Stimulated activated CD8-positive, alpha-beta memory T cell treated with anti-CD3 and anti-CD28 coated beads, Interleukin-4, amount 100 ng/mL, for 48 hours (primary cell): Measurements from ENCODE around the gene LUZP2.
"Not testable (repeated sequence)": the region's sequence is repeated elsewhere in the genome, so short reads cannot be mapped to it uniquely, and the experiment has no call there.

Experiments used
- DNase-seq: peaks from one replicate; pipeline ENCODE4 v3.0.0-alpha.2; 2020

The LUZP2 gene

DNA sequence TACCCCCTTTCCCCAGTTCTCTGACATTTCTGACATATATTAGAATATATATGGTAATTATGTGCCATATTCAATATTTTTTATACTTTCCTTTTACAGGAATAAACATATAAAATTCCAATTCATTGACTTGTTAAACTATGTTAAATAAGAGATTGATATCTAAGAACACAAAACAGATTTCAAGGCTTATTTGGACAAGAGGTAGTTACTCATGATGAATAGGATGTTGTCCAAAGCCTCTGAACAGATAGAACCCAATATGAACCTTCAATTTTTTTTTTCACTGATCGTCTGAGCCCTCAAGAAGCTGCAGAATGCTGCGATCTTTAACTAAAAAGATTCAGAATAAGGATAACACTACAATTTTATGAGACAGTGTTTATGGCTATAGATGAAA is 340.3 kb downstream of the LUZP2 start:
- no peak for DNase-seq

DNA sequence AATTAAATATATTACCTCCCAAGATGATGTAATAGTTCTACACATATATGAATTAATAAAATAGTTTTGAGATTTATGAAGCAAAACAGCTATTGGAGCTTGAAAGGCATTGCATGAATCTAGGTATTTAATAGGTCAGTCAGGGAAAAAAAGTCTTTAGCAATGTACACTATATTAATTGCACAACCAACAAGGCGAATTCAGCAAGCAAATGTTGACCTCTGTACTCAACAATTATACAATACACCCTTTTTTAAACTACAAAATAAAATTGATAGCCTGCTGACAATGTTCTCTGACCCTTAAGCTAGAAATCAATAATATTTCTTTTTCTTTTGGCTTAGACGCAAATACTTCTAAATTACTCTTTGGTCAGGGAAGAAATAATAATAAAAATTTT is 345.5 kb downstream of the LUZP2 start:
- no peak for DNase-seq

DNA sequence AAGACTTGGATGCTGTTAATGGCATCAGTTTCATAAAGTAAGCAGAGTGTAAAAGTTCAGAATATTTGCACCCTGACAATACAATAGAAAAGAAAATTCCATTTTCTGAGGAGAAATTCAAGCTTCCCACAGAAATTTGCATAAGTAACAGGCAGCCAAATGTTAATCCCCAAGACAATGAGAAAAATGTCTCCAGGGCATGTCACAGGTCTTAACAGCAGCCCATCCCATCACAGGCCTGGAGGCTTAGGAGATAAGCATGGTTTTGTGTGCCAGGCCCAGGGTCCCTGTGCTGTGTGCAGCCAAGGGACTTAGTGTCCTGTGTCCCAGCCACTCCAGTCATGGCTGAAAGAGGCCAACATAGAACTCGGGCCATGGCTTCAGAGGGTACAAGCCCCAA is 347.6 kb downstream of the LUZP2 start:
- no peak for DNase-seq

DNA sequence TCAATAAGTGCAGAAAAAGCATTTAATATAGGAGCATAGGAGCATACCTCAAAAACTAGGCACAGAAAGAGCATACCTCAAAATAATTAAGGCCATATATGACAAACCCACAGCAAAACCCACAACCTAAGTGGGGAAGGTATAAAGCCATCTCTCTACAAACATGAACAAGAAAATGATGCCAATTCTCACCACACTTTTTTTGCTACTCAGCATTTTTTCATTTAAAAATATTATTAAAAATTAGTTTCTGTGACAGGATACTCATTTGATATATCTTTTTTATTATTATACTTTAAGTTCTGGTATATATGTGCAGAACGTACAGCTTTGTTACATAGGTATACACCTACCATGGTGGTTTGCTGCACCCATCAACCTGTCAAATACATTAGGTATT is 352.0 kb downstream of the LUZP2 start:
- no peak for DNase-seq

DNA sequence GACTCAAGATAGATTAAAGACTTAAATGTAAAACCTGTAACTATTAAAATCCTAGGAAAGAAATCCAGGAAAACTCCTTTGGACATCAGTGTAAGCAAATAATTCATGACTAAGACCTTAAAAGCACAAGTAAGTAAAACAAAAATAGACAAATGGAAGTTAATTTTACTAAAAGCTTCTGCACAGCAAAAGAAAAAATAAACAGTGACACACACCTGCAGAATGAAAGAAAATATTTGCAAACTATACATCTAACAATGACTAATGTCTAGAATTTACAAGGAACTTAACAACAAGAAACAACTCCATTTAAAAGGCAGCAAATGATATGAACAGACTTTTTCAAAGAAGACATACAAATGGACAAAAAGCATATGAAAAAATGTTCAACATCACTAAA is 359.1 kb downstream of the LUZP2 start:
- no peak for DNase-seq

DNA sequence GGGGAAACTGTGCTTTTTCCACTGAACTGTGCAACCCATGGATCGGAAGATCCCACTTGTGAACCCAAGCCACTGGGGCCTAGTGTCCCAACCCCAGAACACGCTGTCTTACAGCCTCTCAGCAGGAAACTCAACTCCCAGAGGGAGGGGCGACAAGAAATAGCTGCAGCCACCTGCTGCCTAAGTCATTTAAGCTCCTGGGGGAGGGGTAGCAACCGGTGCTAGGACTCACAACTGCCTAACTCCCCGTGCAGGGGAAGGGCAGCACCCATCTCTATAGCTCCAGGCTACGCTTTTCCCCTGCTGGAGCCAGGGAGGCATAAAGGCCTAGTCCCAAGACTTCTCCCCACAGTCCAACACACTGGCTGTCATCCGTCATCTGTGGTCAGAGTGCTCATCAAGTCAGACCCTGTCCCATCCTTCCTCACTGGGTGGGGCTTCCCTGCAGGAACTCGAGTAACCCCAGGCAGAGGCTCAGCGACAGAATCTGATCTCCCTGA is 363.0 kb downstream of the LUZP2 start:
- DNase-seq = no peak

DNA sequence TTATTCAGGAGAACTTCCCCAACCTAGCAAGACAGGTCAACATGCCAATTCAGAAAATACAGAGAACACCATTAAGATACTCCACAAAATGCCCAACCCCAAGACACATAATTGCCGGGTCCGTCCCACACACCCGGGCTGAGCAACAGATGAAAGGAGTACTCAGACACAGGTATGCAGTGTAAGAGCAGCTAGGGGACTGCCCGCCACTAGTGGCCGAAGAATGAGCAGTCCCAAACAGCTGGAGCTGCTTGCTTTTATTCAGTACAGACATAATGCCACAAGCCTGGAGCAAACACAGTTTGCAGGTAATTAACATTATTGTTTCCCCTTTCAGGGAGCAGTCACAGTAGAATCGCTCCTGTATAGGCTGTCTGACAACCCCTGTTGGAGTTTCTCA is 364.6 kb downstream of the LUZP2 start:
- DNase-seq = no peak

DNA sequence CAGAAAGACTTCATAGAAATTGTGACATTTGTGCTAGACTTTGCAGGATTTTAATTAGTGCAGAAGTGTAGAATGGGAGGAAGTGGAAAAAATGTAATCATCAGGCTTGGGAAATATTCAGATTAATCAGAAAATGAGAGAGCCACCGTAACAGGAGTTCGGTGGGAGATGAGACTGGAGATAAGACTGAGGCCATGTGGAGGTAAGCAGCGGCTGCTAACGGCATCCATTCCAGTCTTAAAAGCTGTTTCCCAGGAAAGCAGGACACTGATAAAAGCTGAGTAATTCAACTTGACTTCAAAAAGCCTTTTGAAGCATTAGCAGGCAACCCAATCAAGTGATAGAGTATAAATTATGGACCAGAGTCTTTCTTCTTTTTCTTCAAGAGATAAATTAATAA is 369.9 kb downstream of the LUZP2 start:
- DNase-seq = no peak

DNA sequence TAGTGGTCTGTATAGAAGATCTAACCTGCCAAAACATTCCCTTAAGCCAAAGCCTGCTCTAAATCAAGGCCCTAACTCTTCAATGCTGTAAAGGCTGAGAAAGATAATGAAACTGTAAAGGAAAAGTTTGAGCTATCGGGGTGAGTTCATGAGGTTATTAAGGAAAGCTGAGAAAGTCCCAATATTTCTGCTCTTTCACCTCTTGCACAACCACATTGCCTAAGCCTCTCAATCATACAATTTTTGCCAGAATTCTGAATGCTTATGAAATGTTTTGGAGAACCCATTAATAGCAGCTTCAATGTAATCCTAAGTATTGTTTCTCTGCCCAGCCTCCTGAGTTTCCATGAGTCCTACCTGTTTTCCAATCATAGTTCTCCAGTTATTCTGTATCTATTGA is 373.2 kb downstream of the LUZP2 start:
- no peak for DNase-seq

DNA sequence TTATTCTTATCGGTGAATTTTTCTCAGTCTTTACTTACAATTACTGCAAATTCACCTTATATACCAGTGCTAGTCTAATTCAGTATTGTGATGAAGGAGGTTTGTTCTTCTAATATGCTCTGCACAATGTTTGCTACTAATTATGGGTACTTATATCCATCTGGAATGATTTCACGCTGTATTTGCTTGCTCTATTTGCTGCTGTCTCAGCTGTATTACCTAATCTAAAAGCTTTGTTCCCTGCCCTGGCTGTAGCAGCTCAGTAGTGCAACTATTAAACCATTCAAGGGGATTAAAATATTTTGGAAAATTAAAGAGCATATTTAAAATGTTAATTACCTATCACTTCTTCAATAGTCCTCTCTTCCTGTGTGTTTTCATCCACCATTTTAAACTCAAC is 375.3 kb downstream of the LUZP2 start:
- DNase-seq = no peak

DNA sequence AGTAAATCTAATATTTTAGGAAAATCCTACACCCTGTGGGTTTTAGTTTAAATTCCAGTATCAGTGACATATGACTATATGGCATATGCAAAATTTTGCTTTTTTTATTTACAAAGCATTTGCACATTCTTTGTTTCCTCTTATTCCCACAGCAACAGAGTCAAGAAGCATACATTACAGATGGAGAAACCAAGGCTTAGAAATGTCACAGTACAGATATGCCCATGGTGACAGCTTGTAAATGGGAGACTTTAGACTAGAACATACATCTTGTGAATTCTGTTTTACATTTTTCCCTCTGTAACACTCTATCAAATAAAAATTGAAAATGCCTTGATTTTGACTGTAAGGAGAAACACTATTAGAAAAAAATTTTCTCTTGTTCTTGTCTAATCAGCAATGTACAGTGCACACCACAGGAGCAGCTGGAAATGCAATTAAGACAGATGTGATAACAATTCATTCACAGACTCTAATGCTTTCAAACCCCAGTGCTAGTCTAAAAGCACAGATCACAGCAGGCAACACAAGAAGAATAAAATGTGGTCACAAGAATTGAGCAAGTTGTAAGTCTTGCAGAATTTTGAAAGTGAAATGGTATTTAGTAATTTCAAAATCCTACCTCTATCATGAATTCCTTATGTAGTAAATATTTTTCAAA is 375.9 kb downstream of the LUZP2 start:
- DNase-seq = no peak

DNA sequence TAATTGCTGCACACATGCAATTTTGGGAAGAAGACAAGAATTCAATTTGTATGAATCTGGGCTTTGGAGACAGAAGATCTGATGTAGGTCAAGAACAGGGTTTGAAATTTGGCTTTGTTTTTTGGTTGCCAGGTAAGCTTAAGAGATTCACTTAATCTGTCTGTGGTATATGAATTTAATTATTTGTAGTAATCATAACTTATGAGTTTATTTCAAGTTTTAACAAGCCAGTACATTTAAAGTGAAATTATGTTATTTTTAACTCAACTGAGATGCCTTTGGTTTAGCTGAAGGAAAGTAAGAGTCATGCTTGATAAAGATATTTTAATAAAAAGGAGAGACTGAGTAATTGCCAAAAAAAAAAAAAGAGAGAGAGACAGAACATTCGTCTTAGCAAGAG is 384.1 kb downstream of the LUZP2 start:
- no peak for DNase-seq

DNA sequence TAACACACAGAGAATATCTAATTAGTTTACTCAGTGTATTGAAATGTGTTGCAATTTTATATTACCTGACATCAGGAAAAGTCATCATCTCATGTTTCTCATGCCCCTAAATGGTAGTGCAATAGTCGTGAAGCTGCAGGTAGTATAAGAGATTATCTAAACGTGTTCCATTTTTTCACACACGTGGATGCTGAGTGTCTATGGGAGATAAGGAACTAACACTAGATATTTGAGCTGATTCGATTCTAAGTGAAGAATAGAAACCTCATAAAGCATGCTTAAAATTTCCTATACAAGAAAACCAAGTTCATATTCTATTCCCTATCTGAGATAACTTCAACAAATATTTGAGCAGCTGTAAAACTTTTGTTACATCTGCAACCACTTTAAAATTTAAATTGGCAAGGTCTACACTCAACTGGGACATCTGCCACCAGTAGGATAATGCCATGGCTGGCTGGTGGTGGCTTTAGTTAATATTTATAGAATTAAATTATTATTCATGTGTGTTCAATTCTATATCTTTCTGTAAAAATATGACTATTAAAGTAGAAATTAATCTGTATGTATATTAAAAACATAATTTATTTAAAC is 388.8 kb downstream of the LUZP2 start:
- DNase-seq = no peak

DNA sequence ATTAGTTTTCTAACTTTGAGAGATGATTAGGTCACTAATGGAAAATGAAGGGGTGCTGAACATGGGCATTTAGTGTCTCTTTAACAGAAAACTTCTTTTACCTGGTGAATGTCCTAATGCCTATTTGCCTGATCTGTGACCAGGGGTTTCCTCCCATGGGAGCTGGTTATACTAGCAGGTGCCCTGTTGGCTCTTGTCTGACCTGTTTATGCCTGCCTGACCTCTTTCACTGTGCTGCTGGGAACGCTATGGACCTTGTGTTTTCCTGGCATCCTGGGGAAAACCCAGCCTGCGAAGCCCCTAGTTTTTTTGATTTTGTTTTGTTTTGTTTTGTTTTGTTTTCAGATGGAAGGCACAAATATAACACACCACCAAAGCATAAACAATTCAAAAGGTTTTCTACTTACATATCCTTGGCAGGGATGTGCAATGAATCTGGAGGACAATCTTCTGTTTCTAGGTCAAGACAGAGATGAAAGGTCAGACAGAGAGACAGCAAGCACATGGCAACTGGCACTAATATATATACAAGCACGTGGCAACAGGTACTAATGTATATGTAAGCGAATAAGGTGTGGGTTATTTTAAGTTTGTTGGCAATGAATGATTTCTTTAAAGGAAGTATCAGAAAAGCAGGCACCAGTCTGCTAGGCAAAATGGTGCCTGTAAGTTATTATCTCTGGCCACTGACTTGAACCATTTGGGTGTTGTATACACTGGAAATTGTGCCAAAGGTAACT is 390.2 kb downstream of the LUZP2 start:
- no peak for DNase-seq

DNA sequence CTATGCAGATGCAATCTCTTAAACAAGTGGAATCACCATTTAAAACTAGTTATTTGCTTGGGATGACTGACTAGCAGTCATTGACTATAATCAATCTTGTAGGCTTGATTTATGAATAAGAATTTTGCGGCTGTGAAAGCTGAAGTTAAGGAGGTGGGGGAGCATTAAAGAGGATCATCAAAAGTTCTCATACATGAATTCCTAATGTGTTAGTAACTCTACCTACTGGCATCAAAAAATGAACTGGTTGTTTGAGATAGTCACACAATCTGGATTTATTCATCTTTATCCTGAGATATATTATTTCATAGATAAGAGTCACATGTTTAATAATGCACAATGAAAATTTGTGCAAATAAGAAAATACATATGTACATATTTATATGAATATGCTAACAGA is 393.6 kb downstream of the LUZP2 start:
- no peak for DNase-seq

DNA sequence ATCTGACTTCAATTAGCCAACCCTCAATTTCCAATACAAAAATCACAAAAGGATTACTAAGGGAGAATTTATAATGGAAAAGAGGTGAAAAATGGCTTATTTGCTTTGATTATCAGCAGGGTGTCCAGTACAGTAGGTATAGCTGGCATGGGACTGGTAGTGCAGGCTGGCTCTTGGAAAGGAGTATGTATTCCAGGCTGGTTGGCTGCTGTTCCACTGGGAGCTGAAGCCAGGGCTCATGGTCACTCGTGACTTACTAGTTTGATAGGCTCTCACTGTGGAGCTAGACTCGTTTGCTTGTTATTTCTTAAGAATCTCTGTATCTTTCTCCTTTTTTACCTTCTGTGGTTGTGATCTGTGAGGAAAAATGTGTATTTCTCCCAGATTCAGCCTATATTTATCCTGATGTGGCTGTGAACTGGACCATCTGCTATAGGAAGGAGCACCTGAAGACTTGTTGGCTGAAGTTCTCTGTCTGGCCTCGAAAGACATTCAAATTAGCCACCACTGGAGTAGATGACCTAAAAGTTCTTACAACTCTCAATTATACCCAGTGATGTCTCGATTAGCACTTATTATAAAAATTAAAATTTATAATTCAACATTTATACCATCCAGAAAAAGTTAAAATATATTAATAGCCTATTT is 395.1 kb downstream of the LUZP2 start:
- DNase-seq = not testable (repeated sequence)

DNA sequence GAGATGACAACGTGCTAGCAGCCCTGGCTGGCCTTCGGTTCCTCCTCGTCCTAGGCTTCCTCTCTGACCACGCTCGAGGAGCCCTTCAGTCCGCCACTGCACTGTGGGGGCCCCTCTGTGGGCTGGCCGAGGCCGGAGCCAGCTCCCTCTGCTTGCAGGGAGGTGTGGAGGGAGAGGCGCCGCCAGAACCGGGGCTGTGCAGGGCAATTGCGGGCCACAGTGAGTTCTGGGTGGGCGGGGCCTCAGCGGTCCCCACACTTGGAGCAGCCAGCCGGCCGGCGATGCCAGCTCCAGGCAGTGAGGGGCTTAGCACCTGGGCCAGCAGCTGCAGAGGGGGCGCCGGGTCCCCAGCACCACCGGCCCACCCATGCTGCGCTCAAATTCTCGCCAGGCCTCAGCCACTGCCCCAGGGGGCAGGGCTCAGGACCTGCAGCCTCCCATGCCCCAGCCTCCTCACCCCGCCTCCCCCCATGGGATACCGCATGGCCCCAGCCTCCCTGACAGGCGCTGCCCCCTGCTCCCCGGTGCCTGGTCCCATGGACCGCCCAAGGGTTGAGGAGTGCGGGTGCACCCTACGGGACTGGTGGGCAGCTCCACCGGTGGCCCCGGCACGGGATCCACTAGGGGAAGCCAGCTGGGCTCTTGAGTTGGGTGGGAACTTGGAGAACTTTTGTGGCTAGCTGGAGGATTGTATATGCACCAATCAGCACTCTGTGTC is 399.4 kb downstream of the LUZP2 start:
- no peak for DNase-seq

DNA sequence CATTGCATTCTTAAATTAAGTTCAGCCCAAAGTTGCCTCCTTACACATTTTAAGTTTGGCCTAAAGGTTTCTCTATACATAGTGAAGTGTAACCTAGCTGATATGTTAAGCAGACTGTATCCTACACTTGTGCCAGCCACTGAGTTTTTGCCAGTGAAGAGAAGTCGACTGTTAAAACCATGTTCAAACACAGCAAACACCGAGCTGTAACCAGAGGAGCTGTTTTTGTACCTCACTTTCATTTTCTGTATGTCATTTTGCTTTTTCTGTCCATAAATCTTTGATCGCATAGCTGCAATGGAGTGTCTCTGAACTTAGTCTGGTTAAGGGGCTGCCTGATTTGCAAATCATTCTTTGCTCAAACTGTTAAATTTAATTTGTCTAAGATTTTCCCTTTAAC is 403.7 kb downstream of the LUZP2 start:
- no peak for DNase-seq

DNA sequence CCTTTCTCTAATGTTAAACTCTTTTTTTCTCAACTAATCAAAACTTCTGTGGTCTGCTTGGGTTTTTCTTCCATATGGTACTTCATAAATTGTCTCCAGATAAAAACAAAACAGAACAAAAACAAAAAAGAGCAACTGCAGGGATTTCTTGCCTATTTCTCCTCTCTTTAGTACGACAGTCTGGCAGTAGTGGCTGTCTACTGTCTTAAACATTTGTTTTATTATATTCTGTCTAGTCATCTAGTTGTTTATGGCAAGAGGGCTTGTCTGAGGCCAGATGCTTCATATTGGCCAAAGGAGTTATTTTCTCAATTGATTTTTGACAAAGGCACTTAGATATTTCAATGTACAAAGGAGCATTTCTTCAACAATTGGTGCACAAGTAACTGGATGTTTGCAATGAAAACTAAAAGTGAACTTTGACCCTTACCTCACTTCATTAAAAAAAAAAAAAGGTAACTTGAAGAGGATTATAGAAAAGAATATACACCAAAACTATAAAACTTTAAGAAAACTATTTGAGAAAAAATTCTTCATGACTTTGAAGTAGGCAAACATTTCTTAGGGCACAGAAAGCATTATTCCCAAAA is 404.2 kb downstream of the LUZP2 start:
- DNase-seq = no peak

DNA sequence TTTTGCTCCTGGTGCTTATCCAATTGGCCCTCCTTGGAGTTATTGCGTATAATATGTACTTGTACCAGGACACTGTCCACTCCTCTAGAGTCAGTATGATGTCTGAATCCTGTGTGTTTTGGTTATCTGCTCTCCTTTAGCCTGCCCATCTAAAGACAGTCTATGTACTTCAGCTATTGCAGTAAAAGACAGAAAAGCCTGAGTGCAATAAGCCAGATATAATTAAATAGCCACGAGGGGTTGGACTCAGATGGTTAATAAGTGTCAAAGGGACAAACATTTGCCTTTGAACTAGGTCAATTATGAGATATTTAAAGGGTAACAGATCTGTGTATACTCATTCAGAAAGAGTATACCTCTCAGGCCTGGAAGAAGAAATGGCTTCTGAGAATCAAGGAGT is 406.7 kb downstream of the LUZP2 start:
- no peak for DNase-seq

DNA sequence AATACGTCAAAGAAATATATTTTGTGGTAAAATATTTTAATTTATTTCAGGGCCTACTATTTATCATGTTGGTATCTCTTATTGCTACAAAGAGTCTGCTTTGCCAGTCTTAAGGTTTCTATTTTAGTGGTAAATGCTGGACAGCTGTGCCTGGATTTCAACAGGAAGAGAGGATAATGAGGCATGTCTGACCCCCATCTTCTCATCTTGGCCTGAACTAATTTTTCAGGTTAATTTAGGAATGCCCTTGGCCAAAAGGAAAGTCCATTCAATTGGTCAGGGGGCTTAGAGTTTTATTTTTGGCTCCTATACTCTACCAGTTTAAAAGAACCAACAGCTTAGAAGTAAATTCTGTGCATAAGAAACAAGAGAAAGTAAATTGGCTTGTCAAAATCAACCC is 428.2 kb downstream of the LUZP2 start:
- no peak for DNase-seq

DNA sequence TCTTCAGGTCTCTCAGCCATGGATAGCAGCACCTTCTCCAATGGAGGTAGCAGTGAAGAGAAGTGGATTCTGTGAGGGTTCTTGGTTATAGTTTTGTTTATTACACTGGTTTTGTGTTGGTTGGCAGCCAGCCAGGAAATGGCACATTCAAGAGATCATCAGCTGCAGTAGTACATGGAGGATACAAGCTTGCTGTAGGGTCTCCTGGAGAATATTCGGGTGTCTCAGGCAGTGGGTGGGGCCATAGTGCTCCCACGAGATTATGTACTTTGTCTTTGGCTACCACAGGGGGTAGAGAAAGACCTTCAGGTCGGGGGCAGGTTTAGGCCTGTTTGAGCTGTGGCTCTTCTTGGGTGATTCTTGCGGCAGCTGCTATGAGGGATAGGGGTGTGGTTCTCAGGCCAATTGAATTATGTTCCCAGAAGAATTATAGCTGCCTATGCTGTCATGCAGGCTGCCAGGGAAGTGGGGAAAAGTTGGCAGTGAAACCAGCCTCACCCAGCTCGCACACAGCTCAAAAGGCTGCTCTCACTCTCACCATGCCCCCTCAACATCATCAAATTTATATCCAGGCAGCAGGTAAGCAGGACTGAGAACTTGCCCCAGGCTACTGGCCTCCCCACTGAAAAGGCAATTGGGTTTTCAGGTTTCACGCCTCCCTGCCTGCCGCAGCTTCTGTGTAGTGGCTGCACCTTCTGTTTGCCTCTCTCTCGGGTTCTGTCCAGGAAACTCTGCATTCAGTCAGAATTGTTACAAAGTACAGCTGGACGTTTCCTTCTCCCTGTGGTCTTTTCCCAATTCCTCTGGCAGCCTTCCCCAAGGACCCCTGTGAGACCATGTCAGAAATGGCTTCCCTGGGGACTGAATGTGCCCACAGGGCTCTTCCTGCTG is 435.5 kb downstream of the LUZP2 start:
- DNase-seq = no peak
